HepG2 (cell line): ENCODE results near the gene DNM3.

Experiments
- ATF2 ChIP-seq: sonication (generic); formaldehyde crosslinking; IDR thresholded peaks from 2 replicates; pipeline ENCODE4 v1.4.0; 2020; ENCODE audit warnings: missing genetic modification reagents
- CCAR2 ChIP-seq: fragments of 200-400 bp; formaldehyde crosslinking; optimal IDR thresholded peaks from 2 replicates; pipeline ENCODE3; 2018; ENCODE audit warnings: low read depth, mild to moderate bottlenecking, low read length, moderate library complexity
- ETV6 ChIP-seq: sonication (generic); formaldehyde crosslinking; conservative IDR thresholded peaks from 2 replicates; pipeline ENCODE4 v1.4.0; 2020; ENCODE audit warnings: missing genetic modification reagents
- KDM1A ChIP-seq: IDR thresholded peaks from 2 replicates; pipeline ENCODE4 v1.6.1; 2016; ENCODE audit warnings: missing compliant biosample characterization
- POLR2A ChIP-seq, 2 experiments: IDR thresholded peaks; 2 replicates each; pipeline ENCODE4 v1.6.1; 2011; ENCODE audit warnings: low read depth in 2 of 2, low read length in 2 of 2, mild to moderate bottlenecking in 1 of 2, moderate library complexity in 1 of 2; ENCODE audit not compliant: insufficient read depth in 1 of 2
- POLR2AphosphoS5 ChIP-seq: IDR thresholded peaks from 2 replicates; pipeline ENCODE4 v1.6.1; 2012; ENCODE audit warnings: low read depth, low read length
- RAD21 ChIP-seq: fragments of 450-650 bp; formaldehyde crosslinking; IDR thresholded peaks from 2 replicates; pipeline ENCODE4 v1.5.0; 2020; ENCODE audit warnings: mild to moderate bottlenecking
- SRSF1 ChIP-seq: fragments of 200-400 bp; formaldehyde crosslinking; optimal IDR thresholded peaks from 2 replicates; pipeline ENCODE3; 2017; ENCODE audit warnings: mild to moderate bottlenecking, low read depth, low read length, moderate library complexity
- ZMYM4 ChIP-seq: sonication (generic); formaldehyde crosslinking; IDR thresholded peaks from 2 replicates; pipeline ENCODE4 v1.8.1; 2023; ENCODE audit warnings: mild to moderate bottlenecking, missing genetic modification reagents
- ZNF362 ChIP-seq: sonication (generic); formaldehyde crosslinking; IDR thresholded peaks from 2 replicates; pipeline ENCODE4 v1.4.0; 2020; ENCODE audit warnings: missing genetic modification reagents, mild to moderate bottlenecking, borderline replicate concordance
- ZNF781 ChIP-seq: sonication (generic); formaldehyde crosslinking; IDR thresholded peaks from 2 replicates; pipeline ENCODE4 v1.5.1; 2020; ENCODE audit warnings: borderline replicate concordance, mild to moderate bottlenecking, missing genetic modification reagents; ENCODE audit errors: not compliant biosample characterization
- TF ChIP-seq, protein P1 (sequence below): sonication (generic); formaldehyde crosslinking; IDR thresholded peaks from 2 replicates; pipeline ENCODE4 v1.5.0; 2020; ENCODE audit warnings: mild to moderate bottlenecking, missing genetic modification reagents, moderate library complexity
- TF ChIP-seq, protein P2 (sequence below): sonication (generic); formaldehyde crosslinking; IDR thresholded peaks from 2 replicates; pipeline ENCODE4 v1.4.0; 2020; ENCODE audit warnings: low read depth, missing genetic modification reagents

DNA sequence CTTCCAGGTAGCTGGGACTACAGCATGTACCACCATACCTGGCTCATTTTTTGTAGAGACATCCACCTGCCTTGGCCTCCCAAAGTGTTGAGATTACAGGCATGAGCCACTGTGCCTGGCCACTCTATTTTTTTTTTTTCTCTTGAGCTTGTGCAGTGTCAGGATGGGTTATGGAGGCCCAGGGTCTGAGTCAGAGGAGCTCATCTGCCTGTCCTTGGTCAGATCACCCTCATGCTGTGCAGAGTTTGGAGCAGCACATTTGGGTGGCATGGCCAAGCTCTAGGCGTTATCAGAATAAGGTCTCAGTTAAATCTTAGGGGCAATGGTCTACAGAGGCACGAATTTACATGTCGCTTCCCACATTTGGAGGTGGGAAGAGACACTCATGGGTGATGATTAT lies 43.0 kb upstream of the DNM3 start:
- TF ChIP-seq ZNF781 (CRISPR knock-in tag) (no peak), CCAR2 (no peak), POLR2AphosphoS5 (no peak), ZMYM4 (CRISPR knock-in tag) (no peak), SRSF1 (no peak), ETV6 (CRISPR knock-in tag) (no peak), POLR2A (IDR thresholded peaks at IDR 0.05; ENCODE audit: insufficient read depth in 1 of 2, low read depth in 2 of 2, low read length in 2 of 2) (no peak), ZNF362 (no peak), KDM1A (no peak), ATF2 (CRISPR knock-in tag) (no peak), RAD21 (CRISPR knock-in tag) (no peak)
- TF ChIP-seq, protein P1, sequence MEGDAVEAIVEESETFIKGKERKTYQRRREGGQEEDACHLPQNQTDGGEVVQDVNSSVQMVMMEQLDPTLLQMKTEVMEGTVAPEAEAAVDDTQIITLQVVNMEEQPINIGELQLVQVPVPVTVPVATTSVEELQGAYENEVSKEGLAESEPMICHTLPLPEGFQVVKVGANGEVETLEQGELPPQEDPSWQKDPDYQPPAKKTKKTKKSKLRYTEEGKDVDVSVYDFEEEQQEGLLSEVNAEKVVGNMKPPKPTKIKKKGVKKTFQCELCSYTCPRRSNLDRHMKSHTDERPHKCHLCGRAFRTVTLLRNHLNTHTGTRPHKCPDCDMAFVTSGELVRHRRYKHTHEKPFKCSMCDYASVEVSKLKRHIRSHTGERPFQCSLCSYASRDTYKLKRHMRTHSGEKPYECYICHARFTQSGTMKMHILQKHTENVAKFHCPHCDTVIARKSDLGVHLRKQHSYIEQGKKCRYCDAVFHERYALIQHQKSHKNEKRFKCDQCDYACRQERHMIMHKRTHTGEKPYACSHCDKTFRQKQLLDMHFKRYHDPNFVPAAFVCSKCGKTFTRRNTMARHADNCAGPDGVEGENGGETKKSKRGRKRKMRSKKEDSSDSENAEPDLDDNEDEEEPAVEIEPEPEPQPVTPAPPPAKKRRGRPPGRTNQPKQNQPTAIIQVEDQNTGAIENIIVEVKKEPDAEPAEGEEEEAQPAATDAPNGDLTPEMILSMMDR (CRISPR knock-in tag): no peak
- TF ChIP-seq, protein P2, sequence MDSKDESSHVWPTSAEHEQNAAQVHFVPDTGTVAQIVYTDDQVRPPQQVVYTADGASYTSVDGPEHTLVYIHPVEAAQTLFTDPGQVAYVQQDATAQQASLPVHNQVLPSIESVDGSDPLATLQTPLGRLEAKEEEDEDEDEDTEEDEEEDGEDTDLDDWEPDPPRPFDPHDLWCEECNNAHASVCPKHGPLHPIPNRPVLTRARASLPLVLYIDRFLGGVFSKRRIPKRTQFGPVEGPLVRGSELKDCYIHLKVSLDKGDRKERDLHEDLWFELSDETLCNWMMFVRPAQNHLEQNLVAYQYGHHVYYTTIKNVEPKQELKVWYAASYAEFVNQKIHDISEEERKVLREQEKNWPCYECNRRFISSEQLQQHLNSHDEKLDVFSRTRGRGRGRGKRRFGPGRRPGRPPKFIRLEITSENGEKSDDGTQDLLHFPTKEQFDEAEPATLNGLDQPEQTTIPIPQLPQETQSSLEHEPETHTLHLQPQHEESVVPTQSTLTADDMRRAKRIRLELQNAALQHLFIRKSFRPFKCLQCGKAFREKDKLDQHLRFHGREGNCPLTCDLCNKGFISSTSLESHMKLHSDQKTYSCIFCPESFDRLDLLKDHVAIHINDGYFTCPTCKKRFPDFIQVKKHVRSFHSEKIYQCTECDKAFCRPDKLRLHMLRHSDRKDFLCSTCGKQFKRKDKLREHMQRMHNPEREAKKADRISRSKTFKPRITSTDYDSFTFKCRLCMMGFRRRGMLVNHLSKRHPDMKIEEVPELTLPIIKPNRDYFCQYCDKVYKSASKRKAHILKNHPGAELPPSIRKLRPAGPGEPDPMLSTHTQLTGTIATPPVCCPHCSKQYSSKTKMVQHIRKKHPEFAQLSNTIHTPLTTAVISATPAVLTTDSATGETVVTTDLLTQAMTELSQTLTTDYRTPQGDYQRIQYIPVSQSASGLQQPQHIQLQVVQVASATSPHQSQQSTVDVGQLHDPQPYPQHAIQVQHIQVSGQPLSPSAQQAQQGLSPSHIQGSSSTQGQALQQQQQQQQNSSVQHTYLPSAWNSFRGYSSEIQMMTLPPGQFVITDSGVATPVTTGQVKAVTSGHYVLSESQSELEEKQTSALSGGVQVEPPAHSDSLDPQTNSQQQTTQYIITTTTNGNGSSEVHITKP: no peak
